H9 (cell line): ENCODE results near the gene STXBP5L. TPM values are rescaled to one million over a fixed set of nuclear protein-coding genes. Genes with fewer than 3 reads are reported as not detected.

Experiments used
- DNase-seq: peaks from one replicate; pipeline ENCODE4 v3.0.0-alpha.2; 2017
- H2AFZ ChIP-seq: one replicate; pipeline ENCODE4 v1.6.1; 2013; ENCODE audit warnings: mild to moderate bottlenecking, low read length, control low read depth, moderate library complexity
- H2AK5ac ChIP-seq: 2 replicates; pipeline ENCODE4 v1.6.1; 2013; ENCODE audit warnings: low read length, control low read depth, mixed read lengths; ENCODE audit not compliant: insufficient read length
- H2BK120ac ChIP-seq: one replicate; pipeline ENCODE4 v1.6.1; 2013; ENCODE audit warnings: low read depth, mild to moderate bottlenecking, low read length, control low read depth, inconsistent platforms; ENCODE audit not compliant: poor library complexity, severe bottlenecking
- H2BK12ac ChIP-seq: 2 replicates; pipeline ENCODE4 v1.6.1; 2013; ENCODE audit warnings: low read length, control low read depth, mixed read lengths, low read depth; ENCODE audit not compliant: insufficient read length
- H2BK15ac ChIP-seq: 2 replicates; pipeline ENCODE4 v1.6.1; 2013; ENCODE audit warnings: low read depth, low read length, control low read depth
- H2BK20ac ChIP-seq: one replicate; pipeline ENCODE4 v1.6.1; 2013; ENCODE audit warnings: low read depth, mild to moderate bottlenecking, low read length, control low read depth, inconsistent platforms; ENCODE audit not compliant: poor library complexity, severe bottlenecking
- H2BK5ac ChIP-seq: 2 replicates; pipeline ENCODE4 v1.6.1; 2013; ENCODE audit warnings: low read length, control low read depth, mixed read lengths; ENCODE audit not compliant: insufficient read length
- H3K14ac ChIP-seq: 2 replicates; pipeline ENCODE4 v1.6.1; 2013; ENCODE audit warnings: low read length, control low read depth; ENCODE audit not compliant: insufficient read depth
- H3K18ac ChIP-seq: 2 replicates; pipeline ENCODE4 v1.6.1; 2013; ENCODE audit warnings: low read depth, mild to moderate bottlenecking, mixed read lengths, low read length, control low read depth; ENCODE audit not compliant: insufficient read length
- H3K23ac ChIP-seq: 2 replicates; pipeline ENCODE4 v1.6.1; 2013; ENCODE audit warnings: low read length, control low read depth, mixed read lengths, low read depth; ENCODE audit not compliant: insufficient read length
- H3K23me2 ChIP-seq: 2 replicates; pipeline ENCODE4 v1.6.1; 2013; ENCODE audit warnings: low read depth, mild to moderate bottlenecking, mixed read lengths, low read length, control low read depth; ENCODE audit not compliant: insufficient read length, poor library complexity, severe bottlenecking
- H3K27ac ChIP-seq: 2 replicates; pipeline ENCODE4 v1.5.1; 2013; ENCODE audit warnings: low read length, control low read depth, mixed read lengths, low read depth; ENCODE audit not compliant: insufficient read length
- H3K27me3 ChIP-seq: 2 replicates; pipeline ENCODE4 v1.6.1; 2013; ENCODE audit warnings: low read length, control low read depth, inconsistent platforms; ENCODE audit not compliant: insufficient read depth
- H3K4ac ChIP-seq: 2 replicates; pipeline ENCODE4 v1.6.1; 2013; ENCODE audit warnings: low read depth, mild to moderate bottlenecking, control low read depth, inconsistent platforms, low read length, moderate library complexity
- H3K4me1 ChIP-seq: 2 replicates; pipeline ENCODE4 v1.6.1; 2013; ENCODE audit warnings: low read length, control low read depth, inconsistent platforms; ENCODE audit not compliant: insufficient read depth
- H3K4me2 ChIP-seq: 2 replicates; pipeline ENCODE4 v1.6.1; 2013; ENCODE audit warnings: low read length, control low read depth, mixed read lengths; ENCODE audit not compliant: insufficient read length, insufficient read depth
- H3K56ac ChIP-seq: 2 replicates; pipeline ENCODE4 v1.6.1; 2013; ENCODE audit warnings: low read depth, mild to moderate bottlenecking, mixed read lengths, low read length, control low read depth; ENCODE audit not compliant: insufficient read length
- H3K79me1 ChIP-seq: 2 replicates; pipeline ENCODE4 v1.6.1; 2013; ENCODE audit warnings: low read depth, mild to moderate bottlenecking, moderate library complexity, low read length, control low read depth, inconsistent platforms; ENCODE audit not compliant: insufficient read depth, poor library complexity, severe bottlenecking
- H3K79me2 ChIP-seq: 2 replicates; pipeline ENCODE4 v1.6.1; 2013; ENCODE audit warnings: low read length, control low read depth, inconsistent platforms; ENCODE audit not compliant: insufficient read depth
- H3K9ac ChIP-seq: 2 replicates; pipeline ENCODE4 v1.6.1; 2013; ENCODE audit warnings: low read length, control low read depth, mixed read lengths; ENCODE audit not compliant: insufficient read length; ENCODE audit errors: extremely low read depth
- H3K9me3 ChIP-seq: one replicate; pipeline ENCODE4 v1.6.1; 2013; ENCODE audit warnings: low read depth, low read length, inconsistent platforms; ENCODE audit not compliant: control insufficient read depth
- H3T11ph ChIP-seq: one replicate; pipeline ENCODE4 v1.6.1; 2013; ENCODE audit warnings: mild to moderate bottlenecking, low read length, control low read depth, inconsistent platforms
- H4K20me1 ChIP-seq: one replicate; pipeline ENCODE4 v1.6.1; 2013; ENCODE audit not compliant: control insufficient read depth, insufficient read length, insufficient read depth
- H4K5ac ChIP-seq: 2 replicates; pipeline ENCODE4 v1.6.1; 2013; ENCODE audit warnings: low read depth, mild to moderate bottlenecking, mixed read lengths, low read length, control low read depth; ENCODE audit not compliant: insufficient read length
- H4K8ac ChIP-seq: replicated peaks from 2 replicates; pipeline ENCODE4 v1.6.1; 2013; ENCODE audit warnings: low read length, control low read depth, mixed read lengths, low read depth; ENCODE audit not compliant: insufficient read length
- H4K91ac ChIP-seq: 2 replicates; pipeline ENCODE4 v1.6.1; 2013; ENCODE audit warnings: low read depth, mild to moderate bottlenecking, moderate library complexity, mixed read lengths, low read length, control low read depth; ENCODE audit not compliant: insufficient read length
- H3K27ac Mint-ChIP-seq, 3 experiments: 2 replicates in 2 of 3; 3 replicates in 1 of 3; pipeline ENCODE4 v1.8.0; 2020 to 2021; ENCODE audit warnings: mixed read lengths in 3 of 3, mild to moderate bottlenecking in 1 of 3, moderate library complexity in 1 of 3
- H3K27me3 Mint-ChIP-seq: 2 replicates; pipeline ENCODE4 v1.8.0; 2021; ENCODE audit warnings: low read depth, mild to moderate bottlenecking, moderate library complexity, mixed read lengths
- H3K36me3 Mint-ChIP-seq, 3 experiments: 2 replicates in 2 of 3; 3 replicates in 1 of 3; pipeline ENCODE4 v1.8.0; 2020 to 2021; ENCODE audit warnings: low read depth in 3 of 3, mixed read lengths in 3 of 3; ENCODE audit not compliant: insufficient read depth in 1 of 3
- H3K4me1 Mint-ChIP-seq, 2 experiments: 2 replicates each; pipeline ENCODE4 v1.8.0; 2020; ENCODE audit warnings: mixed read lengths in 2 of 2
- H3K4me3 Mint-ChIP-seq, 2 experiments: 2 replicates in 1 of 2; 3 replicates in 1 of 2; pipeline ENCODE4 v1.8.0; 2020 to 2021; ENCODE audit warnings: mild to moderate bottlenecking in 2 of 2, mixed read lengths in 2 of 2, moderate library complexity in 1 of 2
- H3K9me3 Mint-ChIP-seq, 2 experiments: 2 replicates in 1 of 2; 3 replicates in 1 of 2; pipeline ENCODE4 v1.8.0; 2020; ENCODE audit warnings: mild to moderate bottlenecking in 2 of 2, mixed read lengths in 2 of 2, moderate library complexity in 1 of 2
- WGBS: extraction: QIAGEN DNeasy Blood & Tissue Kit; methylation state at CpG from one replicate; pipeline ENCODE4 v1.1.7; 2013; ENCODE audit warnings: missing lambda C conversion rate, low lambda C conversion rate, mixed read lengths; ENCODE audit not compliant: insufficient read length; ENCODE audit errors: extremely low coverage; 5-methylcytosine and 5-hydroxymethylcytosine counted together
- total RNA-seq: library from RNA; stranded (reverse); gene quantifications from 2 replicates; pipeline ENCODE4 v1.2.1, GENCODE V29; 2021
- TF ChIP-seq, protein P1 (sequence below): fragments of 200-600 bp; sonication (generic); conservative IDR thresholded peaks from 3 replicates; pipeline ENCODE4 v1.8.0; 2021; ENCODE audit warnings: antibody characterized with exemption, mild to moderate bottlenecking

Gene STXBP5L
- total RNA-seq, 1 experiment from 2014 or later = 4.7 TPM

DNA sequence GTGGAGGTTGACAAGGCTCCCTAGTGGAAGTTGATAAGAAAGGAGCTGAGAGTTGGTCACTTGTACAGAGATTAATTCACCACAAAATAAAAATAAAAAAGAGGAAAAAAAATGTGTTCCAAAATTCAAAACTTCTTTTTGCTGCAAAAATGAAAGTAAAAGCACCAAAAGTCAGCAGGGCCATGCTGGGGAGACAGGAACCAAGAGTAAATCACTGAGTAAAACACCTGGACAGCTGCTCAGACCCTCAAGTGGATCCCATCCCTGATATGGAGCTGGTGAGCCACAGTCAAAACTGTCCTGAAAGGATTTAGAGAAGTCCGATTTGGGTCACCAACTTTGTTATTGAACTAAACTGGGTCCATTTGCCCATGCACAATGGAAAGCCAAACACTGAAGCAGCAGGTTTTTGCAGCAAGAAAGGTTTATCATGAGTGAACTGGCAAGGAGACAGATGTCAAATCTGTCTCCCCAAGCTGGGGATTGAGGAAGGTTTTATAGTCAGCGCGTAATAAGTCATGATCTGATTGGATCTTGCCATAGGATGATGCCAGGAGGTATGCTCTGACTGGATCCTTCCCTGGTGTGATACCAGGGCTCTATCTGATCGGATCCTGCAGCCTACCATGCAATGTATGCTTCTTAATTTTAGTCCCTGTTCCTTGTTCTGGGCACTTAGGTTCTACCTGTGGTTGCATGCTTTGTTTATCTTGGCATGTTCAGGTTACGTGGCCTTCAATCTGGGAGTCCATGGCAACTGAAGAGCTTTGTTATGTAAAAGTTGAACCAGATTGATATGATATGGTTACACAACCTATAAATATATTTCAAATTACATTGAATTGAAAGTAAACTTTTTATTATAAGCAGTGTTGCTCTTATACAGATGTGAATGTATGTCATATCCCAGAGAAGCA lies 324.6 kb downstream of the STXBP5L start:
- Histone ChIP-seq H3K56ac (no peak overlapping the region), H2BK5ac (no peak overlapping the region), H3K4me1 (no peaks in the 10 kb centered on the region), H2BK15ac (no peak overlapping the region), H2AK5ac (no peak overlapping the region), H3K79me1 (no peaks in the 10 kb centered on the region), H3K9ac (no peak overlapping the region), H3K4me2 (no peak overlapping the region), H3K23ac (no peak overlapping the region), H3K4ac (no peak overlapping the region), H3K23me2 (no peaks in the 10 kb centered on the region), H2BK120ac (no peak overlapping the region), H2BK12ac (no peak overlapping the region), H3K14ac (no peak overlapping the region), H4K91ac (no peak overlapping the region), H2BK20ac (no peak overlapping the region), H4K8ac (no peak overlapping the region), H3K18ac (no peak overlapping the region), H3K27me3 (no peaks in the 10 kb centered on the region), H2AFZ (no peak overlapping the region), H3K9me3 (no peaks in the 10 kb centered on the region), H4K5ac (no peak overlapping the region), H4K20me1 (no peaks in the 10 kb centered on the region), H3T11ph (no peak overlapping the region), H3K27ac (no peak overlapping the region), H3K79me2 (no peaks in the 10 kb centered on the region)
- WGBS = no CpG with 5 or more reads among the region's 5 CpGs
- H3K27me3 Mint-ChIP-seq = no peaks in the 10 kb centered on the region
- peak overlapping the region in 1 of 3 experiments; percentile 44; a peak in 1 of 7 replicates for H3K27ac Mint-ChIP-seq
- H3K36me3 Mint-ChIP-seq = no peaks in the 10 kb centered on the region; a peak in 1 of 7 replicates
- H3K4me1 Mint-ChIP-seq = peaks cover 6 to 8% of the 10 kb centered on the region in 2 experiments
- H3K9me3 Mint-ChIP-seq = no peaks in the 10 kb centered on the region; a peak in 1 of 5 replicates
- TF ChIP-seq, protein P1, sequence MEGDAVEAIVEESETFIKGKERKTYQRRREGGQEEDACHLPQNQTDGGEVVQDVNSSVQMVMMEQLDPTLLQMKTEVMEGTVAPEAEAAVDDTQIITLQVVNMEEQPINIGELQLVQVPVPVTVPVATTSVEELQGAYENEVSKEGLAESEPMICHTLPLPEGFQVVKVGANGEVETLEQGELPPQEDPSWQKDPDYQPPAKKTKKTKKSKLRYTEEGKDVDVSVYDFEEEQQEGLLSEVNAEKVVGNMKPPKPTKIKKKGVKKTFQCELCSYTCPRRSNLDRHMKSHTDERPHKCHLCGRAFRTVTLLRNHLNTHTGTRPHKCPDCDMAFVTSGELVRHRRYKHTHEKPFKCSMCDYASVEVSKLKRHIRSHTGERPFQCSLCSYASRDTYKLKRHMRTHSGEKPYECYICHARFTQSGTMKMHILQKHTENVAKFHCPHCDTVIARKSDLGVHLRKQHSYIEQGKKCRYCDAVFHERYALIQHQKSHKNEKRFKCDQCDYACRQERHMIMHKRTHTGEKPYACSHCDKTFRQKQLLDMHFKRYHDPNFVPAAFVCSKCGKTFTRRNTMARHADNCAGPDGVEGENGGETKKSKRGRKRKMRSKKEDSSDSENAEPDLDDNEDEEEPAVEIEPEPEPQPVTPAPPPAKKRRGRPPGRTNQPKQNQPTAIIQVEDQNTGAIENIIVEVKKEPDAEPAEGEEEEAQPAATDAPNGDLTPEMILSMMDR = no peak
- no peak overlapping the region for H3K4me3 Mint-ChIP-seq
- DNase-seq = no peak
